ENCODE data around the gene DGKD.

- TF ChIP-seq, protein P1, sequence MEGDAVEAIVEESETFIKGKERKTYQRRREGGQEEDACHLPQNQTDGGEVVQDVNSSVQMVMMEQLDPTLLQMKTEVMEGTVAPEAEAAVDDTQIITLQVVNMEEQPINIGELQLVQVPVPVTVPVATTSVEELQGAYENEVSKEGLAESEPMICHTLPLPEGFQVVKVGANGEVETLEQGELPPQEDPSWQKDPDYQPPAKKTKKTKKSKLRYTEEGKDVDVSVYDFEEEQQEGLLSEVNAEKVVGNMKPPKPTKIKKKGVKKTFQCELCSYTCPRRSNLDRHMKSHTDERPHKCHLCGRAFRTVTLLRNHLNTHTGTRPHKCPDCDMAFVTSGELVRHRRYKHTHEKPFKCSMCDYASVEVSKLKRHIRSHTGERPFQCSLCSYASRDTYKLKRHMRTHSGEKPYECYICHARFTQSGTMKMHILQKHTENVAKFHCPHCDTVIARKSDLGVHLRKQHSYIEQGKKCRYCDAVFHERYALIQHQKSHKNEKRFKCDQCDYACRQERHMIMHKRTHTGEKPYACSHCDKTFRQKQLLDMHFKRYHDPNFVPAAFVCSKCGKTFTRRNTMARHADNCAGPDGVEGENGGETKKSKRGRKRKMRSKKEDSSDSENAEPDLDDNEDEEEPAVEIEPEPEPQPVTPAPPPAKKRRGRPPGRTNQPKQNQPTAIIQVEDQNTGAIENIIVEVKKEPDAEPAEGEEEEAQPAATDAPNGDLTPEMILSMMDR (IDR thresholded peaks at IDR 0.05 in 8 of 11, conservative IDR thresholded peaks at IDR 0.05 in 3 of 11), result no peak
- TF ChIP-seq POLR2A (IDR thresholded peaks at IDR 0.05), result no peak
Measured at GRCh38 chr2:233346376-233346775, 7.9 kb upstream of the DGKD start.

Measured in spleen (tissue), 7 donors.